HG02943 (cell line): ENCODE results near the gene DUSP22.

Source experiments
- ATAC-seq: cut with Tn5 transposase; IDR thresholded peaks from one replicate; pipeline ENCODE4 v1.9.1; 2021; ENCODE audit warnings: mild to moderate bottlenecking, low read depth, moderate library complexity; ENCODE audit not compliant: unreplicated experiment

The DUSP22 gene

GRCh38 chr6:390914-391558 lies 98.7 kb downstream of the DUSP22 start:
- peak; percentile 13 for ATAC-seq

GRCh38 chr6:391559-392440 lies 99.5 kb downstream of the DUSP22 start, which contains the start of gene IRF4:
Gene IRF4, plus strand, starts transcription at chr6:391752. Its CDS starts 1,401 bp downstream, at chr6:393153.
- ATAC-seq: peak; percentile 44

- no peak for ATAC-seq
Observed at GRCh38 chr6:392441-393390, 100.4 kb downstream of the DUSP22 start.

GRCh38 chr6:393391-394221 lies 101.3 kb downstream of the DUSP22 start:
- ATAC-seq: no peak

GRCh38 chr6:394641-395289 lies 102.5 kb downstream of the DUSP22 start:
- ATAC-seq: no peak

- no peak for ATAC-seq
Observed at GRCh38 chr6:395432-396125, 103.3 kb downstream of the DUSP22 start.

GRCh38 chr6:396126-396520 lies 103.8 kb downstream of the DUSP22 start:
- ATAC-seq: no peak

- ATAC-seq: no peak
Observed at GRCh38 chr6:397056-397455, 104.8 kb downstream of the DUSP22 start.

- no peak for ATAC-seq
Observed at GRCh38 chr6:397604-398003, 105.3 kb downstream of the DUSP22 start.

- no peak for ATAC-seq
Observed at GRCh38 chr6:398065-398464, 105.8 kb downstream of the DUSP22 start.

- ATAC-seq: no peak
Observed at GRCh38 chr6:398558-399078, 106.3 kb downstream of the DUSP22 start.

- ATAC-seq: no peak
Observed at GRCh38 chr6:399785-400534, 107.7 kb downstream of the DUSP22 start.

GRCh38 chr6:400815-401214 lies 108.5 kb downstream of the DUSP22 start:
- no peak for ATAC-seq
